Measurements from ENCODE around the gene CTNNA3.

CTNNA3 gene

DNA sequence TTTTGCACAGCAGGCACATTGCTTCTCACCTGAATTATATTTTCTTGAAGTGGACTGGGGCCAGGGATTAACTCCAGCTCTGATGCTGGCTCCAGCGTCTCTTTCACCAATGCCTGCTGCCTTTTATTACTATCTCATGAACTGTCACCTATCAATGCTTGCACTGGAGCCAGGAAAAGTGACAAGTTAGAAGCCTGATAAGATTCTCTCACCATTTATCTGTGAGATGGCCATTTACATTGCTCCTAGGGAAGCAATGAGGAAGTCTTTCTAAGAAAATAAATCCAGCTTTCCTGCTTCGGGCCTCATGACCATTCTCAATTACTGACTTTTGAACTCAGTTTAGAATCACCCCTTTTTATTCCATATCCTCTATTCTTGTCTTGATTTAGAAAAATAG lies 818.6 kb downstream of the CTNNA3 start:
- DNase-seq (ENCODE audit: low read depth in 2 of 2): no peak

DNA sequence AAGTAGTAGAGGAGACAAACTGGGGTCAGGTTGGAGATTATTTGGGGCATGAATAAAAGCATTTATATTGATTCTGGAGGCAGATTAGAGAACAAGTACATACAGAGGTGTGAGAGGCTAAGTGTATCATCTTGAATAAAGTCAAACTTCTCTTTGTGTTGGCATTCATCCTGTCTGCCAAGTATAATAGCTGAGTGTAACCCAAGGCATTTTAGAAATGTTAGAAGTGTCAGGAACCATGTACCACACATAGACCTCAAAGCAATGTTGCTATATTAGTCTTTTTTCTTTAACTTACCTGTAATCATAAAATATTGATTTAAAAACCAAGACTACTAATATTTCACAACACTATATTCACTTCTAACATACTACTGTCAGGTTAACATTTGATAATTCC lies 826.4 kb downstream of the CTNNA3 start:
- no peak for DNase-seq (ENCODE audit: low read depth in 2 of 2)

DNA sequence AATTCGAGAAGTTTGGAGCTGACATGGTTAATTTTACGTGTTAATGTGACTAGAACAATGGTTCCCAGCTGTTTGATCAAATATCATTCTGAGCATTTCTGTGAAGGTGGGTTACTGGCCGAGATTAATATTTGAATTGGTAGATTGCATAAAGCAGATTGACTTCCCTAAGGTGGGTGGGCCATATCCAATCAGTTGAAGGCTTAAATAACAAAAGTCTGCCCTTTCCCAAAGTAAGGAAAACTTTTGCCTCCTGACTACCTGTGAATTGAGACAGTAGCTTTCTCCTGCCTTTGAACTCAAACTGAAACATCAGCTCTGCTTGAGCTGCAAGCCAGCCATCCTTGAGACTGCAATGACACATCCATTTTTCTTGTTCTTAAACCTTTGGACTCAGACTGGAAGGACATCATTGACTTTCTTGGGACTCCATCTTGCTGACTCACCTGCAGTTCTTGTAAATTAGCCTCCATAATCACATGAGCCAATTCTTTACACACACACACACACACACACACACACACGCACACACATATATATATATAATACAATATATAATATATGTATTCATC lies 833.2 kb downstream of the CTNNA3 start:
- no peak for DNase-seq (ENCODE audit: low read depth in 2 of 2)

DNA sequence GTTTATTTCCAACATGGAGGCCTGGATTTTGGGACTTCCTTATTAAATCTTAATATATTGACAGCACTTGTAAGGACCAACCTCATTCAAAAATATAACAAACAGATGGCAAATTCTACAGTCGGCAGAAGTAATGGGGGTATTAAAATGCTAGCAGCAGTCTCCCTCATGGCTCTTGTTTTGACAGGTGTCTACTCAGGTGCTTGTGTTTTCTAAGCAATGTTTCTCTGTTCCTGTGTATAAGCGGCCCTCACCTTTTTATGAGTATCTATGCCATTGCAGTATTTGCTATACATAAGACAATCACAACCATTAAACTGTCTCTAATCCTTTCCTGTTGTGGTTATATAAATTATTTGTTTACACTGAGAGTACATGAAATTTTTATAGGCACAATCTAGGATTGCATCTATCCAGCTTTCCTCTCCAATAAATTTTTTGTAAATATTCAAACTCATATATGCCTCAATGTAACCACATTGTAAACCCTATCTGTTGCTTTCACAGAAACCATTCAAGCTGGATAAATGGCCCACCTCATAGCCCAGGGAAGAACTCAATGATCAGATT lies 835.5 kb downstream of the CTNNA3 start:
- no peak for DNase-seq (ENCODE audit: low read depth in 2 of 2)

DNA sequence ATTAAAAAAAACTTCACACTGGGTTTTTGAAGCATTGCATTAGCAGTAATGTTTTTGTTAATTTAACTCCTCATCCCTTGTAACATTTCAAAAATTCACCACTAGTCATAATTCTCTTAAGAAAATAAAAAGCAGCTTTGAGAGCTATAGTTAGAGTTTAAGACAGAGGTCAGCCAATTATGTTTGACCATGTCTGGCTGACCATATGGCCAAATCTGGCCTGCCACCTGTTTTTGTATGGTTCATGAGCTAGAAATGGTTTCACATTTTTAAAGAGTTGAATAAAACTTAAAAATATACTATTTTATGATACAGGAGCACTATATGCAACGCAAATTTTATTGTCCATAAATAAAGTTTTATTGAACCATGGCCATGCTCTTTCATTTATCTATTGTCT lies 843.2 kb downstream of the CTNNA3 start:
- no peak for DNase-seq (ENCODE audit: low read depth in 2 of 2)

DNA sequence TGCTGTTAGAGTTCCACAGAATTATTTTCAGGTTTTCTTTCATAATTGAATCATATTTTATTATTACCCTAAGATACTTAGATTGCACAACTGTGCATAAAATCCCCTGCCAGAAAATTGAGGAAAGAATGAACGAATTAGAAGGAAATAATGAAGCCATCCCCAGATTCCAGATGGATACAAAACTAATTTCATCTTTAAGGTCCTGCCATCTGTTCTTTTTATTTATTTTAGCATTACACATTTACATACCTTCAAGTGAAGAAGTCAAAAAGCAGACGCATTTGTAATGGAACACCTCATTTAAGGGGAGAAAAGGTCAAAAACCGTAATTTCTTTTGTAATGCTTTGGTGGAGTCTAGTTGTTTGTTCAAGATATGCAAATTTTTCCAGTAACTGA lies 847.1 kb downstream of the CTNNA3 start:
- DNase-seq (ENCODE audit: low read depth in 2 of 2): no peak

DNA sequence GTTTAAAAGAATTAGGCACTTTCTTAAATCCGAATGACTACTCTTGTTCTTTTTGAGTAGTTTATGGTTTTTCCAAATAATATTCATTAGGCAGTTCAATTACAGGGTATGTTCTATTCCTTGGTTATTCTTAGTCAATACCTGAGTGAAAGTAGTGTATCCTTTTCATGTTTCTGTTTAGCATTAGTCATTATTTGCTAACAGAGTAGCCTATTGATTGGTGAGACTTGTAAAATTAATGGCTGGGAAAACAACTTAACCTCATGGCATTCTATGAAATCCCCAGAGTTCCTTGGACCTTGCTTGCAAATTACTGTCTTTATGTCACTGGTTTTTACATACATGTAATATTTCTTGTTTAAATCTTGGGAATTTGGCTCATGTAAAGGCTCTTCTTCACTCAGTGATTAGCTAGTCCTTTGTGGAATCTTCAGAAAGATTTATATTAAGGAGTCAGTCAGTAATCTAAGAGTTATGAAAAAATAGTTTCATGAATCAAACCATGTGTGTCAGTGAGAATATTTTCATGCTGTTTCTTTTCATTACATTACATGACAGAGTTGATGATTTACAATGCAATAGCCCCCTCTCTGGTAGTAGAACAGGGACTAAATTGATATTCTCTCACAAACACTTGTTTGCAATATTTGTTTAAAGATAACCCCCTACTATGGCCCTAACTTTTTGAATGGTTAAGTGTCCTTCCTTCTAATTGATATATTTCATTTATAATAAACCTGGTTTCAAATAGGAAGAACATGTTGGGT lies 851.6 kb downstream of the CTNNA3 start:
- DNase-seq (ENCODE audit: low read depth in 2 of 2): no peak

DNA sequence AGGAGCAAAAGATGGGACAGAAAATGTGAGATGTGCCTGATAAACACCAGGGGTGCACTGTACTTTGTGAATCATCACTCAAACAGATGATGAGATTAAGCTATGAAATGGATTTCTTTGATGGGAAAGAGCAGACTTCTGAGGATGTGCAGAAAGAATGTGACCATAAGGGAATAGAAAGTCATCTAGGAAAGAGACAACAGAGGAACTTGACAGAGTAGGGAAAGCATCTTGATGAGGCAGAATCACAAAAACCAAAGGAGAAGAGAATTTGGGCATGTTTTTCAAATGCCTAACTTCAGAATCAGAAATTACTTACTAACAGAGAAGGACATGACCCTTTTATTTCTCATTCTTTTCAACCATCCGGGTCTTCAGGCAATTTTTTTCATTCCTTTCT lies 852.6 kb downstream of the CTNNA3 start:
- DNase-seq (ENCODE audit: low read depth in 2 of 2): no peak

DNA sequence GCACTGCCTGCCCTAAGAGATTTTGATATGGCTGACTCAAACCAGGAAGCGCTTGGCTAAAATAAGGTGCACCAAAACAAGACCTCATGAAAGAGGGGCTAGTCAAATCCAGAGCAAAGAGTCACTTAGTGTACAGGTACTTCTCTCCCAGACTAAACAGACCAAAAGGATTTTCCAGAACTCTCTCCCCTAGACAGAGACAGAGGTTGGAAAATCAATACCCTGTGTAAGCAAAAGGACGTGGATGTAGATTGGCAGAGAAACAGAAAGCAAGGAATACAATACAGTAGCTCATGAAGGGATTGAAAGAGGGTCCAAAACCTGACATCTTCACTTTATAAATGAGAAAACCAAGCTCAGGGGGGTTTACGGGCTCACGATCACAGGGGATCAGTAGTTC lies 853.1 kb downstream of the CTNNA3 start:
- DNase-seq (ENCODE audit: low read depth in 2 of 2): no peak

DNA sequence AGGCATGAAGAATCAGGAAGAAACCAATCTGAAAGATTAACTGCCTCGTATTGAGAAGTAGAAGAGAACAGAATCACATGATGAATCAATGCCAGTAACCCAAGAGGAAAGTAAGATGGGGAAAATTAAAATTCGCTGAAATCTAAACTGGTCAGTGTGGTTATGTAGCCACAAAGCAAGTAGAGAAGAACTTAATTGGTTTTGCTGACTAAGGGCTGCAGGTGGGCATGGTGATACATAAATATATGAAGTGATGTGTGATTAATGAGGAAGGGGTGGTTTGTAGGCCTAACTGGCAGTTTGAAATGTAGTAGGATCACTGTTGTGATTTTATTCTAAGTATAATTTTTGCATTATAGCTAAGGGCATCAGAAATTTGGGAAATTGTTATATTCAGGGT lies 853.6 kb downstream of the CTNNA3 start:
- no peak for DNase-seq (ENCODE audit: low read depth in 2 of 2)

DNA sequence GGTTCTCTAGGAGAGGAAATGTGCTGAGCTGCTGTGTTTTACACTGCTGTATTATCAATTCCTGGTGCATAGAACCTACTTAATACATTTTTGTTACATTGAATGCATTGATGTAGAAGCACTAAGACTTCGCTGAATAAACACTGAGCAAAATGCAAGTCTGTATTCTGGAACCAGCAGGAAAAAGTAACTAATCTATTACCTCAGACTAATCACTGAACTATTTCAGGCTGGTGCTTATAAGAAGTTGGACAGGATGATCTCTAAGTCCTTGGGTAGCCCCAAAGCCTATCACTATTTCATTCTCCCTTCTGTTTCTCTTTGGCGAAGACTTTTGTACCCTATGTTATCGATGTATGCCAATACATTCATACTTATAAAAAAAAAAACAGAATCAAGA lies 857.3 kb downstream of the CTNNA3 start:
- no peak for DNase-seq (ENCODE audit: low read depth in 2 of 2)

DNA sequence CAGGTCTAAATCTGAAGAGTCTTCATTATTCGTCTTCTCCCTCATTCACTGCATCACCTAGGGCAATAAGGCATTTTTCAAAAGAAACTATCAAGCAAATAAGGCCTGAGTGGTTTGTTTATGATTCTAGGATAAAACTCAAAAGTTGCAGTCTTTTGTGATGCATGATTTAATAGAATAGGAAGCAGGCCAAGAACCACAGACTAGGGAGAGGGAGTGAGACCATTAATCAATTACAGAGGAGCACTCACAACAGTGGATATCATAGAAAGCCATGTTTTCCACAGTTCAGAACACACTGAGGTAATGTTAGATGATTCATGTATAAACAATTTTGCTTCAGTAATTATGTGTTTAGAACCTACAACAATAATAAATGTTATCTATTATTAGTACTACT lies 858.0 kb downstream of the CTNNA3 start:
- DNase-seq (ENCODE audit: low read depth in 2 of 2): no peak

DNA sequence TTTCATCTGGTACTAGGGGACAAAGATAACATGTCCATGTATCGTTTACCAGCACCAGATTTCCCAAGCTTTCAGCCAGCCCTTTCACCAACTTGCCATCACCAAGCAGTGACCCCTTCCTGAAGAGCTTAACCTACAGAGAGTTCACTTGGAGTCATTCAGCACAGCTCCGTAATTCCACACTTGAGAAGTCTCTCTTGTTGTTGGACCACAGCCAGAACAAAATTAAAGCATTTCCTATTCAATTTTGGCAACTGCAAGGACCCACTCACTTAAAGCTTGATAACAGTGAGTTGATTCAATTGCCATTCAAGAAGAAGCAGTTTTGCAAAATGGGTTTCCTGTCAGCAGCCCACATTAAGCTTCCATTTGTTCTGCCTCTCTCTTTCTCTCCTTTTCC lies 858.7 kb downstream of the CTNNA3 start:
- DNase-seq (ENCODE audit: low read depth in 2 of 2): no peak

DNA sequence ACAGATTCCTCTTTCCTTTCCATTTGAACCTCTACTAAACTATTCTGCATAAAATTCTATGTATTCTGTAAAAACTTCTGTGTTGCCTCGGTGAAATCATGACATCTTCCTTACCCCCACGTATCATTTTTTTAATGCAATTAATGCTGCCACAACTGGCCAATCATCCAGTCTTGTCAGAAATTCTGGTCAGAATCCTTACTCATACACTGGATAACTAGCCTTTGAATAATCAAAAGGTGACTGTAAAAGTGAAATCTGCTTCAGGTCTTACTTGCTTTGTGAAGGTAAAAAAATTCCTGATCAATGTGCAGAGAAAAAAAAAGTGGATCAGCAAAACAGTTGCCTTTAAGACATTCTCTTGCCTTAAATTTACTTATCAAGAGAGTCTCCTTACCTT lies 859.2 kb downstream of the CTNNA3 start:
- DNase-seq (ENCODE audit: low read depth in 2 of 2): no peak

DNA sequence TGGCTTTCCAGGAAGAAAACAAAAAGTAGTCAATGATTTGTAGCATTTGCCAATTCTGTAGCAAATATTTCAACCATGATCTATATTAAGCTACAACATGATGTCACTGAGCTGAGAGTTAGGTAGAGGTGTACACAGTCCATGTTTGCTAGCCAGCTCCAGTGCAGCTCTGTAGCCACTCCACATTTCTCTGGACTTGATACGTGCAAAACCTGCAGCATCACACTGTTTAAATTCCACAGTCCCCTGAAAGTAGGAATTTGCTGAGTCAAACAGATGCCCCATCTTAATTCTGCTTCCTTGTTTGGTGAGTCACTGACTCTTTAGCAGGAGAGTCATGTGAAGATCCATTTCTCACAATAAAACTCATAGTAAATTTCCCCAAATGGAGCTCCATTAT lies 859.9 kb downstream of the CTNNA3 start:
- DNase-seq (ENCODE audit: low read depth in 2 of 2): no peak

DNA sequence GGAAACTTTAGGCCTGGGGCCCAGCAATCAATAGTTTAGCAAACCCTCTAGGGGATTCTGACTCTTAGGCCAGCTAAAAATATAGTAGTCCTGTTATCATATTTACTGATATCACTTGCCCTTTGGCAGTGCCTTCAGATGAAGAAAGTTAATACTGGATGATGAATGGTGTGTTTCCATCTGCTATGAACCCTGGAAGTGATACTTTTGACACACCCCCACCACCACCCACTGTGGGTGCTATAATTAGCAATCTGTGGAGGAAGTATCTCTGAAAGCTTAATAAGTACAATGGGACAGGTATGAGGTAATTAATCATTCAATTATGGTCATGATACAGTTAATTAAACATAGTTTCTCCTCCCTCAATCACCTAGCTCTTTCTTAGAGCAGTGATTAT lies 860.6 kb downstream of the CTNNA3 start:
- DNase-seq (ENCODE audit: low read depth in 2 of 2): no peak

DNA sequence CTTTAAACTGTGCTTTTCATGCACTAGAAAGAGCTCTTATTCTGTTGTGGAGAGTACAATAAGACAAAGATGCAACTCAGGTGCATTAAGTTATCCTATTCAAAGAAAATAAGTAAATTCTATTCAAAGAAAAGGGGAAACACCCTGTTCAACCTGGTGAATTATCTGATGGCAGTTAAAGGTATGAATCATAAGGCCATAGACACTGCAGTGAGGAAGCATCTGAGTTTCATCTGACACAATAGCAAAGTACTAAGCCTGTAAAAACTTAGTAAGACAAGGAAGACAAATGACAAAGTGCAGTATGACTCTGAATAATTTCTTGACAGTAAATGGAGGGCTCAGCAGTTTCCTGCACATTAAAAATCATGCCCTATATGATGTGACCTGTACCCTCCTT lies 861.2 kb downstream of the CTNNA3 start:
- DNase-seq (ENCODE audit: low read depth in 2 of 2): no peak

DNA sequence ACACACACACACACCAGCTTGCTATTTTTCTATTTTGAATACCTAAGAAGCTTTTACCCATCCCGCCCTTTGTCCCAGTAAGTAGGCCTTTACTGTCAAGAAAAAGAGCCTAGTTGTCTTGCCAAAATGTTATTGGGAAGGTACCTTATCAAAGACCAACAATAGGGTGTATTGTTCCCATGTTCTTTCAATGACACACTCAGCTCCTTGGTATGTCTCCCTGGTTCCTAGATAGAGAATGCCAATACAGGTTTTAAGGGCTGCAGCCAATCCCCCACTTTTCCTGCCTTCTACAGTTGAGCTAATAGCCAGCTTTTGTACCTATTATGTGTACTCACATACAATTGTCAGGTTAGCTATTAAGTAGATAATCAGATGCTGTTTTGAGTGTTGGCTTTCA lies 862.1 kb downstream of the CTNNA3 start:
- no peak for DNase-seq (ENCODE audit: low read depth in 2 of 2)

DNA sequence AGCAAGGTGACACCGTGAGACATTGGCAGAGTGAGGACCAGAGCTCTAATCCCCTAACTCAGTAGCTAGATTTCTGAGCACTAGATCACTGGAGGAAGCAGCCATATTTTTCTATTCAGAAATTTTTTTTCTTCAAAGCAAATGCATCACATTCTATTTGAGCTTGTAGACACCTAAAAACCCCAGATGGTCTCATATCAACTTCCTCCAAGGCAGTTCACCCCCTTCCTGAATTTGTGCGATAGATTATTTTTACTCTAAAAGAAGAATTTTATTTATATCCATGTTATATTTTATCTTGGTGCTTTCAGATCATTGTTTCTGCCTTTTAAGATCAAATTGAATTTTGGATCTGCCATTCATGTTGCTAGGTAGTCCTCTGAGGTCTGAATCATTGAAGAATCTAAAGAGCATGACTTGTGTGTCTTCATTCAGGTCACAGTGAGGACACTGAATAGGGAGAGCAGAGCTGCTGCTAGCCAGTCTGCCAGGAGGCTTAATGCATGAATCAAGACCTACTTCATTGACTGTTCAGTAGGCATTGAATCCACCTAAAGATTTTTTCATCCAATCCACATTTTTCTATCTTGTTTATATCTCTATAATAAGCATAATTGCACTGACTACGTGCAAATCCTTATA lies 863.1 kb downstream of the CTNNA3 start:
- DNase-seq (ENCODE audit: low read depth in 2 of 2): no peak

DNA sequence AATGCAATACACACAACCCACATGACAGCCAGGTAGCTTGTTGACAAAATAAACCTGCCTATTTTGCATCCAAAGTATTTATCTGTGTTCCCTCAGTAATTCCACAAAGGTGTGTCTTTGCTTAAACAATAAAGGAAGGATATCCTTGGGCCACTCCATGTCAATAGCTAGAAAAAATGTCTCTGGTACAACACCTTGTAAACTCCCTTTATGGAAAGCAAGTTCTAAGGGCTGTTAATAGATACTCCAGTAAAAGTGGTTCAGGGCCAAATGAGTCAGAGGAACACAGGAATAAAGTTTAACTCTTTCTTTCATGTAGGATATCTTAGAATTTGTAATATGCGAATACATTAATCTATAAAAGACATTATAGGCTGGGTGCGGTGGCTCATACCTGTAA lies 867.0 kb downstream of the CTNNA3 start:
- DNase-seq (ENCODE audit: low read depth in 2 of 2): no peak

DNA sequence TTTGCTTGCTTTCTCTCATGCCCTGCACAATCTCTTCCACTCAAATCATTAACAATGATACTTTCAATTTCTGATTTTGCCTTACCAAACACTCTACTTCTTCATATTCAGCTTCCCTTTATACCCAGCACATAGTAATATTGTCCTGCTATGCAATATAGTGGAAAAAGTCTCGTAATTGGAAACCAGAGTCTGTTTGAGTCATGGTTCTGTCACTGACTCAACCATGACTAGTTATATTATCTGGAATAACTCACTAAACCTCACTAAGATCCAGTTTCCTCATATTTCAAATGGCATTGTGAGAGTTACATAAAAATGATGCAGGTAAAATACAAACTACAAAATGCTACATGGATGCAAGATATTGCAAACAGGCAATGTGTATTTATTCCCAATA lies 868.6 kb downstream of the CTNNA3 start:
- DNase-seq (ENCODE audit: low read depth in 2 of 2): no peak

DNA sequence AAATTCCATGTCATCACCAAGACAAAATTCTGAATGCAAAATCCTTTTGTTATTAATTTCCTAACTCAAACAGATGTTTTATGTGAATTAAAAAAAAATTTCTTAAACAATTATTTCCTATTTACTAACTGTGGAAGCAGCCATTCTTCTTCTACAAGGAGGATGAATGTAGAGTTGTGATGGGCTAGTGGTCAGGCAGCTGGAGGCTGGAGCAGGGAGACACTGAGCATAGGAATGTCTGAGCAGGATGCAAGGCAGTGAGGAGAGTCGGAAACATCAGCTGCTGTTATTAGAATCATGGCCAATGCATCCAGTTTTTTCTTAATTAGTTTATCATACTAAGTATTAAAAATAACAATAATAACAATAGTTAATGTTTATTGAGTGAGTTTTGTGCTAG lies 872.7 kb downstream of the CTNNA3 start:
- no peak for DNase-seq (ENCODE audit: low read depth in 2 of 2)

DNA sequence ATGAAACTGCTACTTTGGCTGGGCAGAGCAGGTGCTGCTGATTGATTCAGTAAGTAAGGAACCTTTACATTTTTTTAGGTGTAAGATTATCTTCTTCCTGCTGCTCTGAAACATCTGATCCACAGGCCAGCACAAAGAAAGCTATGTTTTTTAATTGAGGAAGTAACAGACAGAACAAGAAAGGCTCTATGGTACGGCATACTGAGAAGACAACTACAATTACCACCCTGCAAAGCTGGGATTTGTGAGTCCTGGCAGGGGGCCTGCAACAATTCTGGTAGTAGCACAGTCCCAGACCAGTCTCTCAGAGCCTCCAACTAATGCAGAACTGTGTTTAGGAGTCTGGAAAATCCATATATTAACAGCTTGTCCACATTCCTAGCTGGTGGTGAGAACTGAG lies 873.2 kb downstream of the CTNNA3 start:
- DNase-seq (ENCODE audit: low read depth in 2 of 2): no peak

Measured in stimulated activated CD4-positive, alpha-beta T cell treated with anti-CD3 and anti-CD28 coated beads, Interleukin-15, amount 100 ng/mL, for 48 hours (primary cell).